Endothelial cell of hepatic sinusoid (primary cell): Measurements from ENCODE around the gene PTRH1.

ENCODE experiments used
- in situ Hi-C: cut with HindIII; loops from 2 replicates; pipeline ENCODE4 v1.10.0; 2017; ENCODE audit warnings: low sequenced_read_pairs

Gene PTRH1

DNA sequence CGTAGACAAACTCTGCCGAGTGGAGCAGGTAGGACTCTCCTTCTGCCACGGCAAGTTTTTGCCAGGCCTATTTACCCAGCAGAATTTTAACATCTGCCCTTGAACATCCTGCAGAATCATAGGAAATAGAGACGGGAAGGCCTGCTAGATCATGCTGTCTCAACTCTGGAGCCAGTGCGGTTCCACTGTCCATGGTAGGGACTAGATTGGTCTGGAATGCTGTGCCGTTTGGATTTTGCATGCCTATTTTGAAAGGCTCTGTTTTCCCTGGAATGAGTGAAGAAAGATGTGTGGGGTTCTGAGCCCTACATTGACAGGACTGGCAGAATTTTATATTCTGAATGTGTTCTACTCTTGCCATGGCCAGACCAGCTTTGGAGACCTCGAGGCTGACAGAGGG lies 42.2 kb downstream of the PTRH1 start:
- in situ Hi-C loops = no loop called here

- in situ Hi-C loops = no loop called here
These were observed 47.6 kb downstream of the PTRH1 start for GRCh38 chr9:127667906-127668305.

GRCh38 chr9:127667127-127667844 lies 48.2 kb downstream of the PTRH1 start:
- in situ Hi-C loops = no loop called here

GRCh38 chr9:127664678-127665507 lies 50.6 kb downstream of the PTRH1 start:
- in situ Hi-C loops = no loop called here

DNA sequence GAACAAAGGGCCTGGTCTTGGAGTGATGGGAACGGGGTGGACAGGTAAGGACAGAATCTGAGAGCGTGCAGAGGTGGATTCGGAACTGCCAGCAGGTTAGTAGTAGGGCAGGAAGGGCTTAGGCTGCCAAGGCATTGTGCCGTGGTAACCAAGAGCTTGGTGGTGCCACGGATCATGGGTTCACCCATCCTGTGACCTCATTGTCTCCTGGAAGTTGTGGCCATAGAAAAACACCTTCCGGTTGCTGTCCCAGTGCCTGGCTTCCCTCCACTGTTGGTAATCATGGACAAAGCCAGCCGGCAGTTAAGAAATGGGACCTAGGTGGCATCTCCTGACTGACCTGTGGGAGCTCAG lies 51.2 kb downstream of the PTRH1 start:
- in situ Hi-C loops = no loop called here
